ENCODE measurements around the gene DBNDD2. TPM values are rescaled to one million over a fixed set of nuclear protein-coding genes. Genes with fewer than 3 reads are reported as not detected.

The DBNDD2 gene
- total RNA-seq, 4 donors from 2014 or later: 53.2 to 115 (median 72.5) TPM

DNA sequence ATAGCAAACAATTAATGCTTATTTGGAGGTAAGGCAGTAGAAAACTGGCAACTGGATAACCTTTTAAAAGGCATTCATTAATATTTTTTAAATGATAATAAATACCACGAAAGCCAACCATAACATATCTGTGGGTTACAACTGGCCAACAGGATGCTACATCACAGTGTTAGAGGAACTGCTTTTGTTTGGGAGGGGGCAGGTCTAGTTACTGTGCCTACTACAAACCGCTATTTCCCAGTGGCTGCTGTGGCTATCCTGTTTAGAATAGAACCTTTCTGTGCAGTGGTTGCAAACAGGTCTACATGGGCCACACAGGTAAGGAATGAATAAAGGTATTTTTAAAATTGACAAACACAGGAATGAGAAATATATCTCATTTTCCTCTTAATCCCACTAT, 8.8 kb downstream of the DBNDD2 start:
- intact Hi-C loops (cut with DNase I; ENCODE audit: low total_unique reads): no loop called here
- no peak for DNase-seq (ENCODE audit: low spot score in 2 of 2)
- no peak overlapping the region for H3K4me3 ChIP-seq (ENCODE audit: low read depth, poor library complexity, severe bottlenecking)
- TF ChIP-seq, protein P1, sequence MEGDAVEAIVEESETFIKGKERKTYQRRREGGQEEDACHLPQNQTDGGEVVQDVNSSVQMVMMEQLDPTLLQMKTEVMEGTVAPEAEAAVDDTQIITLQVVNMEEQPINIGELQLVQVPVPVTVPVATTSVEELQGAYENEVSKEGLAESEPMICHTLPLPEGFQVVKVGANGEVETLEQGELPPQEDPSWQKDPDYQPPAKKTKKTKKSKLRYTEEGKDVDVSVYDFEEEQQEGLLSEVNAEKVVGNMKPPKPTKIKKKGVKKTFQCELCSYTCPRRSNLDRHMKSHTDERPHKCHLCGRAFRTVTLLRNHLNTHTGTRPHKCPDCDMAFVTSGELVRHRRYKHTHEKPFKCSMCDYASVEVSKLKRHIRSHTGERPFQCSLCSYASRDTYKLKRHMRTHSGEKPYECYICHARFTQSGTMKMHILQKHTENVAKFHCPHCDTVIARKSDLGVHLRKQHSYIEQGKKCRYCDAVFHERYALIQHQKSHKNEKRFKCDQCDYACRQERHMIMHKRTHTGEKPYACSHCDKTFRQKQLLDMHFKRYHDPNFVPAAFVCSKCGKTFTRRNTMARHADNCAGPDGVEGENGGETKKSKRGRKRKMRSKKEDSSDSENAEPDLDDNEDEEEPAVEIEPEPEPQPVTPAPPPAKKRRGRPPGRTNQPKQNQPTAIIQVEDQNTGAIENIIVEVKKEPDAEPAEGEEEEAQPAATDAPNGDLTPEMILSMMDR (IDR thresholded peaks at IDR 0.05): no peak
- TF ChIP-seq POLR2A (IDR thresholded peaks at IDR 0.05): no peak
- 68 to 70% methylated on average over 2 of the region's 2 CpGs for WGBS, 2 donors

DNA sequence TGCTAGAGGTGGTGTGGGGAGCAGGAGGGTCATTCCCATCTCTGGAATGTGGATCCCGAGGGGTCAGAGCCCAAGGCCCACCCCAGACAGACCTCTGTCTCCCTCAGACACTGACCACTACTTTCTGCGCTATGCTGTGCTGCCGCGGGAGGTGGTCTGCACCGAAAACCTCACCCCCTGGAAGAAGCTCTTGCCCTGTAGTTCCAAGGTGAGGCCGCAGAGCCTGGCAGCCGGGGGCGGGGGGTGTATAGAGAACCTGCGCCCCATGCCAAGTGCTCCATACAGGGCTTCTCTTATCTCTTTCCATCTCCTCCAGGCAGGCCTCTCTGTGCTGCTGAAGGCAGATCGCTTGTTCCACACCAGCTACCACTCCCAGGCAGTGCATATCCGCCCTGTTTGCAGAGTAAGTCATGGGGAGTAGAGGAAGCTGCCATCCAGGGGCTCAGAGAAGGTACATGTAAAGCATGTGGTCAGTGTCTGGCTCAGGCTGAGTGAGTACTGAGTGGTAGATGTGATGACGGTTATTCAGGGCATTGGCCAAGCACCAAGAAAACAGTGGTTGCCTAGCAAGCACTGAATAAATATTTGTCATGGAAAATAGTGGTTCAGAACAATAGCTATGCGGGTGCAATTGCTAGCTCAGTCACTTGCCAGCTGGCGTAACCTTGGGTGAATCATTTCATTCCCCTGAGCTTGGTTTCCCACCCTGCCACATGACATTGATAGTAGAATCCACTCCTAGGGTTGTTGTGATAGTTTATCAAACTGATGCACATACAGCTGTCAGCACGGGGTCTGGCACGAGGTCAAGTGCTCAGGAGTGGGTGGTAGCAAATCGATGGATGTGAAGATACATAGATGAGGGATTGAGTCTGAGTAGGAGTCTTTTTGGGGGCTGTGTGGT, 11.4 kb downstream of the DBNDD2 start:
- 62 to 66% methylated on average over 17 of the region's 17 CpGs for WGBS, 2 donors
- TF ChIP-seq POLR2A (IDR thresholded peaks at IDR 0.05): no peak
- TF ChIP-seq, protein P1 (IDR thresholded peaks at IDR 0.05): no peak
- intact Hi-C loops (cut with DNase I; ENCODE audit: low total_unique reads): no loop called here
- peak; percentile 88 to 92 for DNase-seq (ENCODE audit: low spot score in 2 of 2)
- no peak overlapping the region for H3K4me3 ChIP-seq (ENCODE audit: low read depth, poor library complexity, severe bottlenecking)

DNA sequence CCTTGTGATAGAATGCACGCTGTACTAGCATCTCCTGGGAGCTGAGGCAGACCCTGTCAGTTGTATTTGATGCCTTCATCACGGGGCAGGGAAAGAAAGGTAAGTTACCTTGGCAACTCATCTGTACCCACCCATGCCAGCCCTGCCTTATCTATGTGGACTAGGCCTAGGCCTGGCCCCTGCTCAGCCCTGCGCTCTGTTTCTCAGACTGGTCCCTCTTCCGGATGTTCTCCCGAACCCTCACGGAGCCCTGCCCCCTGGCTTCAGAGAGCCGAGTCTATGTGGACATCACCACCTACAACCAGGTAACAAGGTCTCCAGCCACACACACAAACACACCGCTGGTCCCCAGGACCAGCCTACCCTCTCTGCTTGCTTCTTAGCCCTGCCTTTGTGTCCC, 12.0 kb downstream of the DBNDD2 start:
- intact Hi-C loops (cut with DNase I; ENCODE audit: low total_unique reads): no loop called here
- WGBS, 2 donors: 86 to 88% methylated on average over 8 of the region's 8 CpGs
- DNase-seq (ENCODE audit: low spot score in 2 of 2): peak in 1 of 2 donors; percentile 85
- no peak overlapping the region for H3K4me3 ChIP-seq (ENCODE audit: low read depth, poor library complexity, severe bottlenecking)
- no peak for TF ChIP-seq POLR2A (IDR thresholded peaks at IDR 0.05)
- TF ChIP-seq, protein P1 (IDR thresholded peaks at IDR 0.05): no peak

DNA sequence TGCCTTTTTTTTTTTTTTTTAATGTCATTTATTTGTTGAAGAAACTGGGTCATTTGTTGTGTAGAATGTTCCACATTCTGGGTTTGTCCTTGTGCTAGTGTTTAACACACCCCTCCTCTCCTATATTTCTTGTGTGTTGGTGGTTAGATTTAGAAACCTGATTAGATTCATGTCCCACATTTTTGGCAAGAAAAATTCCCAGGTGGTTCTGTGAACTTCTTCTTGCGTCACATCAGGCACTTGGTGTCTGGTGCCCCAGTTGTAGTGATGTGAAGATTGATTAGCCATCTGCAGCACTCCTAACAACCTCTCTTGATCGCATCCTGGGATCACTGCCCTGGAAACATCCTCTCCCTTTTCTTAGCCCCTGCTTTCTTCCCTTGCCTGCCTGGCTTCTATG, 15.6 kb downstream of the DBNDD2 start:
- DNase-seq (ENCODE audit: low spot score in 2 of 2): no peak
- WGBS, 2 donors: 85 to 94% methylated on average over 2 of the region's 2 CpGs
- intact Hi-C loops (cut with DNase I; ENCODE audit: low total_unique reads): no loop called here
- no peak overlapping the region for H3K4me3 ChIP-seq (ENCODE audit: low read depth, poor library complexity, severe bottlenecking)
- TF ChIP-seq, protein P1 (IDR thresholded peaks at IDR 0.05): no peak
- no peak for TF ChIP-seq POLR2A (IDR thresholded peaks at IDR 0.05)

GRCh38 chr20:45425561-45425960, 17.5 kb downstream of the DBNDD2 start:
- intact Hi-C loops (cut with DNase I; ENCODE audit: low total_unique reads): no loop called here
- 95 to 97% methylated on average over 17 of the region's 17 CpGs for WGBS, 2 donors
- TF ChIP-seq, protein P1 (IDR thresholded peaks at IDR 0.05): no peak
- no peak for TF ChIP-seq POLR2A (IDR thresholded peaks at IDR 0.05)
- H3K4me3 ChIP-seq (ENCODE audit: low read depth, poor library complexity, severe bottlenecking): no peak overlapping the region
- no peak for DNase-seq (ENCODE audit: low spot score in 2 of 2)
